Caco-2 (cell line): ENCODE results near the gene B3GALT6. TPM values are rescaled to one million over a fixed set of nuclear protein-coding genes. Genes with fewer than 3 reads are reported as not detected.

Source experiments
- BruUV-seq: library from RNA; stranded (reverse); fragments of 400-500 nt; replicated peaks from 2 replicates; lab custom pipeline; 2021; lab: Mats Ljungman, UMichigan
- CTCF ChIA-PET: fragments of 300-600 bp; sonication (Branson Sonifier 250); formaldehyde crosslinking; loops from one replicate; lab custom pipeline; 2022; ENCODE audit warnings: antibody characterized with exemption; lab: Charles Lee
- POLR2A ChIA-PET: fragments of 300-600 bp; sonication (Branson Sonifier 250); formaldehyde crosslinking; loops from one replicate; lab custom pipeline; 2022; ENCODE audit warnings: antibody characterized with exemption; lab: Charles Lee
- DNase-seq, 2 experiments: peaks; one replicate each; pipeline versions ENCODE4 v3.0.0 to v3.0.0-alpha.2; 2020 to 2022
- H3K27me3 ChIP-seq: replicated peaks from 2 replicates; pipeline ENCODE4 v1.6.0; 2011; ENCODE audit warnings: low read length; ENCODE audit not compliant: control insufficient read depth, insufficient read depth
- H3K36me3 ChIP-seq: 2 replicates; pipeline ENCODE4 v1.5.1; 2011; ENCODE audit warnings: low read length; ENCODE audit not compliant: control insufficient read depth, insufficient read depth
- H3K4me1 ChIP-seq: fragments of 250-450 bp; sonication (Bioruptor Pico); 2 replicates; pipeline ENCODE4 v1.5.1; 2020; ENCODE audit warnings: mild to moderate bottlenecking
- H3K4me3 ChIP-seq: 2 replicates; pipeline ENCODE4 v1.5.1; 2011; ENCODE audit warnings: low read depth, mild to moderate bottlenecking, control low read depth, low read length
- H3K9me3 ChIP-seq: fragments of 250-450 bp; sonication (Bioruptor Pico); 2 replicates; pipeline ENCODE4 v1.5.1; 2020; ENCODE audit warnings: mild to moderate bottlenecking, moderate library complexity
- H3K27ac Mint-ChIP-seq: one replicate; pipeline ENCODE4 v1.8.0; 2022; ENCODE audit warnings: mixed read lengths; ENCODE audit not compliant: unreplicated experiment
- H3K27me3 Mint-ChIP-seq: one replicate; pipeline ENCODE4 v1.8.0; 2022; ENCODE audit warnings: mixed read lengths; ENCODE audit not compliant: insufficient read depth, unreplicated experiment
- H3K36me3 Mint-ChIP-seq: one replicate; pipeline ENCODE4 v1.8.0; 2022; ENCODE audit warnings: mild to moderate bottlenecking, mixed read lengths; ENCODE audit not compliant: insufficient read depth, unreplicated experiment
- H3K4me1 Mint-ChIP-seq: one replicate; pipeline ENCODE4 v1.8.0; 2022; ENCODE audit warnings: low read depth, mixed read lengths; ENCODE audit not compliant: unreplicated experiment
- H3K4me3 Mint-ChIP-seq: one replicate; pipeline ENCODE4 v1.8.0; 2022; ENCODE audit warnings: mild to moderate bottlenecking, moderate library complexity, mixed read lengths; ENCODE audit not compliant: unreplicated experiment
- H3K9me3 Mint-ChIP-seq: one replicate; pipeline ENCODE4 v1.8.0; 2022; ENCODE audit warnings: mixed read lengths; ENCODE audit not compliant: unreplicated experiment
- CTCF ChIP-seq, 2 experiments: fragments of 200-600 bp in 1 of 2; IDR thresholded peaks; 1 replicate in 1 of 2; 2 replicates in 1 of 2; pipeline versions ENCODE4 v1.5.1 to v1.8.0; 2011 to 2022; ENCODE audit warnings: antibody characterized with exemption in 1 of 2, control low read depth in 1 of 2, inconsistent platforms in 1 of 2, low read depth in 1 of 2, low read length in 1 of 2, mild to moderate bottlenecking in 1 of 2, moderate library complexity in 1 of 2; ENCODE audit not compliant: insufficient read depth in 1 of 2, severe bottlenecking in 1 of 2, unreplicated experiment in 1 of 2
- intact Hi-C: fragments of 100-400 bp; cut with micrococcal nuclease; formaldehyde crosslinking; loops from one replicate; pipeline ENCODE4 v1.10.0; 2022; ENCODE audit not compliant: unreplicated experiment
- total RNA-seq: library from RNA; stranded (reverse); gene quantifications from 2 replicates; pipeline ENCODE4 v1.2.3, GENCODE V29; 2022

B3GALT6 gene
- total RNA-seq, 1 experiment from 2014 or later: 24.8 TPM

DNA sequence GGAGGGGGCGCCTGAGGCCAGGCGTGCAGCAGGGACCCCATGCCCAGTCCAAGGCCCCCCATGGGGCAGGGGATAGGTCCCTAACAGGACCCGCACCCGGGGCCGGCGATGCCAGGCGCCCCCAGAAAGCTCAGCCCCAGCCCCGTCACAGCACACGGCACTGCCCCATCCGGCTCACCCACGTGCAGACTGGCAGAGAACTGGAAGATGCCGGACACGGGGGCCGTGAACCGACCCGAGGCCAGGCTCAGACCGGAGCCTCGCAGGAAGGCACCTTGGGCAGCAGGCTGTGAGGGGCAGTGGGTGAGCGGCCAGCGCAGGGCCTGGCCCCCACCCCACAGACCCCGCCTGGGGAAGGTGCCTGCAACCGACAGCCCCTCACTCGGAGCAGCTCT is 11.2 kb downstream of the B3GALT6 start:
- Mint-ChIP-seq H3K4me3 (no peak overlapping the region), H3K27me3 (no peaks in the 10 kb centered on the region), H3K27ac (no peak overlapping the region), H3K36me3 (peaks cover 37% of the 10 kb centered on the region), H3K4me1 (no peaks in the 10 kb centered on the region), H3K9me3 (no peaks in the 10 kb centered on the region)
- H3K36me3 ChIP-seq: no peaks in the 10 kb centered on the region
- H3K27me3 ChIP-seq: no peaks in the 10 kb centered on the region
- peaks cover 23% of the 10 kb centered on the region for H3K4me1 ChIP-seq
- ChIA-PET POLR2A (no interaction called here), CTCF (no interaction called here)
- no peak for DNase-seq
- no TSS peak for BruUV-seq
- H3K4me3 ChIP-seq: no peak overlapping the region
- H3K9me3 ChIP-seq: no peaks in the 10 kb centered on the region
- no peak for TF ChIP-seq CTCF (IDR thresholded peaks at IDR 0.05; ENCODE audit: insufficient read depth in 1 of 2, low read depth in 1 of 2, low read length in 1 of 2, severe bottlenecking in 1 of 2, unreplicated experiment in 1 of 2)
- intact Hi-C loops: no loop called here

DNA sequence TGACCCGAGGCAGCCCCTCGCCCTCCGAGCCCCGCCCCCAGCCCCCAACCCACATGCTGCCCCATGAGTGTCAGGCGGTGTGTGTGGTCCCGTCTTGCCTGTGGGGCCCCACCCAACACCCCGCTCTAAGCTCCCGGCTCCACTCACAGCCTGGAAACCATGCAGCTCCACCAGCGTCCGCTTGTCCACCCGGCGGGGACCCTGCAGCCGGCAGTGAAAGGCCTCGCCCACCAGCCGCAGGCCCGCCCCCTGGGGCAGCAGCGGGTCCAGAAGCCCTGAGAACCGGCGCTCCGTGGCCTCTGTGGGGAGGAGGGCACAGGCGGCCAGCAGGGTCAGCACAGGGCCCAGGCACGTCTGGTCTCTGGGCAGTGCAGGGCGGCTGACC is 11.8 kb downstream of the B3GALT6 start:
- peaks cover 31% of the 10 kb centered on the region for H3K36me3 Mint-ChIP-seq
- DNase-seq: no peak
- H3K27me3 Mint-ChIP-seq: no peaks in the 10 kb centered on the region
- Histone ChIP-seq H3K9me3 (no peaks in the 10 kb centered on the region), H3K36me3 (no peaks in the 10 kb centered on the region), H3K4me1 (peaks cover 18% of the 10 kb centered on the region), H3K27me3 (no peaks in the 10 kb centered on the region), H3K4me3 (no peak overlapping the region)
- H3K4me3 Mint-ChIP-seq: no peak overlapping the region
- ChIA-PET POLR2A (no interaction called here), CTCF (no interaction called here)
- no peaks in the 10 kb centered on the region for H3K4me1 Mint-ChIP-seq
- intact Hi-C loops: no loop called here
- no peaks in the 10 kb centered on the region for H3K9me3 Mint-ChIP-seq
- TF ChIP-seq CTCF (IDR thresholded peaks at IDR 0.05; ENCODE audit: insufficient read depth in 1 of 2, low read depth in 1 of 2, low read length in 1 of 2, severe bottlenecking in 1 of 2, unreplicated experiment in 1 of 2): no peak
- H3K27ac Mint-ChIP-seq: no peak overlapping the region
- BruUV-seq: no TSS peak

DNA sequence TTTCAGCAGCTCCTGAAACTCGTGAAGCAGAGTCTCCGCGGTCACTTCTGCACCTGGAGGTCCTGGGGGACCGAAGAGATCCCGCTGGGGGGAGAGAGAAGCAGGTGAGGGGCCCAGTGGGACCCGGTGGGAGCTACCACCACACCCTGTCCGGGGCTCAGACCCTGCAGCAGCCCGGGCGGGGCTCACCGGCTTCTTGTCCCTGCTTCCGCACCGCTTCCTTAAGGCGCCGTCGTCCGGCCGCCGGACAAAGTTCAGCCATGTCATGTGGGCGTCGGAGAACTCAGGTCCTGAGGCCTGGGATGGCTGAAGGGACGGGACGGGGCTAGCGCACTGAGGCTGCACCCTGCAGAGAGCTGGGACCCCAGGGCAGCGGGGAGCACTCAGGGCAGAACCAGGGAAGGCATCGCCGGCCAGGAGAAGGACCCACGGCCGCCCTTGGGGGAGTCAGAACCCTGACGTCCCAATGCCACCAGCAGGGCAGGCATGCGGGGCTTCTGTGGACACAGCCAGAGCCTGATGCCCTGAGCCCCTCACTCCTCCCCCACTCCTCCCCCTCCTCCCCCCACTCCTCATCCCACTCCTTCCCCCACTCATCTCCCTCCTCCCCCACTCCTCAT is 12.3 kb downstream of the B3GALT6 start:
- H3K27me3 Mint-ChIP-seq: no peaks in the 10 kb centered on the region
- no peaks in the 10 kb centered on the region for H3K9me3 Mint-ChIP-seq
- H3K36me3 ChIP-seq: no peaks in the 10 kb centered on the region
- POLR2A ChIA-PET: no interaction called here
- CTCF ChIA-PET: no interaction called here
- H3K27ac Mint-ChIP-seq: no peak overlapping the region
- peak; percentile 53 to 70 for DNase-seq
- H3K4me3 ChIP-seq: no peak overlapping the region
- BruUV-seq: no TSS peak
- intact Hi-C loops: no loop called here
- no peaks in the 10 kb centered on the region for H3K4me1 Mint-ChIP-seq
- H3K36me3 Mint-ChIP-seq: peaks cover 27% of the 10 kb centered on the region
- no peak for TF ChIP-seq CTCF (IDR thresholded peaks at IDR 0.05; ENCODE audit: insufficient read depth in 1 of 2, low read depth in 1 of 2, low read length in 1 of 2, severe bottlenecking in 1 of 2, unreplicated experiment in 1 of 2)
- H3K27me3 ChIP-seq: no peaks in the 10 kb centered on the region
- H3K9me3 ChIP-seq: no peaks in the 10 kb centered on the region
- peaks cover 16% of the 10 kb centered on the region for H3K4me1 ChIP-seq
- no peak overlapping the region for H3K4me3 Mint-ChIP-seq
